Hematopoietic multipotent progenitor cell treated with erythropoietin and hydrocortisone succinate and interleukin-3 and kit ligand, for 6 days (in vitro differentiated cells): ENCODE results near the gene ARHGAP40.
A peak's percentile ranks its signal among the peaks of the same experiment; 100 is the strongest.

Source experiments
- DNase-seq: peaks from one replicate; pipeline ENCODE4 v3.0.0-alpha.2; 2015

The ARHGAP40 gene

GRCh38 chr20:38658879-38659596 lies 57.4 kb downstream of the ARHGAP40 start:
- DNase-seq = peak; percentile 67

GRCh38 chr20:38659597-38659880 lies 57.9 kb downstream of the ARHGAP40 start:
- DNase-seq = no peak

GRCh38 chr20:38660429-38660828 lies 58.8 kb downstream of the ARHGAP40 start:
- no peak for DNase-seq

GRCh38 chr20:38663660-38664059 lies 62.1 kb downstream of the ARHGAP40 start:
- DNase-seq = no peak

GRCh38 chr20:38664284-38664683 lies 62.7 kb downstream of the ARHGAP40 start:
- DNase-seq = no peak

GRCh38 chr20:38665094-38665493 lies 63.5 kb downstream of the ARHGAP40 start:
- peak; percentile 45 for DNase-seq

GRCh38 chr20:38665506-38666285 lies 64.1 kb downstream of the ARHGAP40 start:
- DNase-seq = peak; percentile 45

- no peak for DNase-seq
Measured at GRCh38 chr20:38667417-38667956, 65.9 kb downstream of the ARHGAP40 start.

- no peak for DNase-seq
Measured at GRCh38 chr20:38669688-38670087, 68.1 kb downstream of the ARHGAP40 start.

GRCh38 chr20:38670786-38671185 lies 69.2 kb downstream of the ARHGAP40 start:
- no peak for DNase-seq

GRCh38 chr20:38671186-38671585 lies 69.6 kb downstream of the ARHGAP40 start:
- no peak for DNase-seq

- DNase-seq = no peak
Measured at GRCh38 chr20:38671701-38672292, 70.2 kb downstream of the ARHGAP40 start.

GRCh38 chr20:38672504-38672903 lies 70.9 kb downstream of the ARHGAP40 start:
- DNase-seq = no peak

GRCh38 chr20:38673261-38673660 lies 71.7 kb downstream of the ARHGAP40 start:
- no peak for DNase-seq

- DNase-seq = peak; percentile 51
Measured at GRCh38 chr20:38673725-38674091, 72.1 kb downstream of the ARHGAP40 start.

GRCh38 chr20:38674092-38674764 lies 72.6 kb downstream of the ARHGAP40 start:
- DNase-seq = peak; percentile 82

- DNase-seq = no peak
Measured at GRCh38 chr20:38674765-38675133, 73.1 kb downstream of the ARHGAP40 start.

- no peak for DNase-seq
Measured at GRCh38 chr20:38676576-38676975, 75.0 kb downstream of the ARHGAP40 start.

GRCh38 chr20:38680500-38681306 lies 79.1 kb downstream of the ARHGAP40 start:
- DNase-seq = peak; percentile 84

GRCh38 chr20:38685271-38685670 lies 83.7 kb downstream of the ARHGAP40 start:
- no peak for DNase-seq

GRCh38 chr20:38685853-38686473 lies 84.4 kb downstream of the ARHGAP40 start:
- DNase-seq = peak; percentile 72
